B cell (primary cell): ENCODE data around the gene PANK4.

Experiments used
- CTCF ChIP-seq: fragments of 200-600 bp; IDR thresholded peaks from one replicate; pipeline ENCODE4 v1.8.0; 2022; ENCODE audit warnings: antibody characterized with exemption, mild to moderate bottlenecking
- EZH2 ChIP-seq: IDR thresholded peaks from 2 replicates; pipeline ENCODE4 v1.6.1; 2012; ENCODE audit warnings: borderline replicate concordance, low read depth, mild to moderate bottlenecking, moderate library complexity, low read length; ENCODE audit not compliant: insufficient read depth, poor library complexity, severe bottlenecking

- TF ChIP-seq CTCF (no peak), EZH2 (no peak)
Measured at GRCh38 chr1:2508751-2509150, 17.6 kb downstream of the PANK4 start.
